Fibroblast of gingiva (primary cell): ENCODE measurements around the gene ARHGAP15.
A peak's percentile ranks its signal among the peaks of the same experiment; 100 is the strongest.

Experiments used
- DNase-seq: peaks from one replicate; pipeline ENCODE4 v3.0.0-alpha.2; 2011; ENCODE audit warnings: low read depth

ARHGAP15 gene

GRCh38 chr2:143144813-143145455, 15.7 kb downstream of the ARHGAP15 start:
- no peak for DNase-seq

- DNase-seq, result peak; percentile 9
These were observed 17.1 kb downstream of the ARHGAP15 start for GRCh38 chr2:143146366-143146765.

- DNase-seq, result no peak
These were observed 17.8 kb downstream of the ARHGAP15 start for GRCh38 chr2:143146815-143147530.

- no peak for DNase-seq
These were observed 18.8 kb downstream of the ARHGAP15 start for GRCh38 chr2:143148011-143148410.

- no peak for DNase-seq
These were observed 19.5 kb downstream of the ARHGAP15 start for GRCh38 chr2:143148757-143149156.

GRCh38 chr2:143150287-143150686, 21.1 kb downstream of the ARHGAP15 start:
- DNase-seq, result no peak

- no peak for DNase-seq
These were observed 22.0 kb downstream of the ARHGAP15 start for GRCh38 chr2:143151111-143151752.

GRCh38 chr2:143152219-143152618, 23.0 kb downstream of the ARHGAP15 start:
- no peak for DNase-seq

- DNase-seq, result no peak
These were observed 23.4 kb downstream of the ARHGAP15 start for GRCh38 chr2:143152637-143153036.

GRCh38 chr2:143155661-143156060, 26.4 kb downstream of the ARHGAP15 start:
- DNase-seq, result no peak

GRCh38 chr2:143157001-143157400, 27.8 kb downstream of the ARHGAP15 start:
- DNase-seq, result no peak

- no peak for DNase-seq
These were observed 28.2 kb downstream of the ARHGAP15 start for GRCh38 chr2:143157418-143157817.

- no peak for DNase-seq
These were observed 28.9 kb downstream of the ARHGAP15 start for GRCh38 chr2:143158098-143158497.

- no peak for DNase-seq
These were observed 29.6 kb downstream of the ARHGAP15 start for GRCh38 chr2:143158551-143159485.

GRCh38 chr2:143159486-143159840, 30.2 kb downstream of the ARHGAP15 start:
- no peak for DNase-seq

GRCh38 chr2:143160732-143161707, 31.8 kb downstream of the ARHGAP15 start:
- DNase-seq, result no peak

GRCh38 chr2:143162123-143162837, 33.1 kb downstream of the ARHGAP15 start:
- DNase-seq, result peak; percentile 44

GRCh38 chr2:143162997-143163396, 33.8 kb downstream of the ARHGAP15 start:
- DNase-seq, result no peak

- no peak for DNase-seq
These were observed 34.3 kb downstream of the ARHGAP15 start for GRCh38 chr2:143163499-143163898.

- no peak for DNase-seq
These were observed 36.1 kb downstream of the ARHGAP15 start for GRCh38 chr2:143165291-143165690.
